ENCODE results near the gene GTPBP2.
"Not testable (repeated sequence)": the region's sequence is repeated elsewhere in the genome, so short reads cannot be mapped to it uniquely, and the experiment has no call there.

The GTPBP2 gene

GRCh38 chr6:43657221-43657802 lies 28.2 kb upstream of the GTPBP2 start:
- DNase-seq: no peak

DNA sequence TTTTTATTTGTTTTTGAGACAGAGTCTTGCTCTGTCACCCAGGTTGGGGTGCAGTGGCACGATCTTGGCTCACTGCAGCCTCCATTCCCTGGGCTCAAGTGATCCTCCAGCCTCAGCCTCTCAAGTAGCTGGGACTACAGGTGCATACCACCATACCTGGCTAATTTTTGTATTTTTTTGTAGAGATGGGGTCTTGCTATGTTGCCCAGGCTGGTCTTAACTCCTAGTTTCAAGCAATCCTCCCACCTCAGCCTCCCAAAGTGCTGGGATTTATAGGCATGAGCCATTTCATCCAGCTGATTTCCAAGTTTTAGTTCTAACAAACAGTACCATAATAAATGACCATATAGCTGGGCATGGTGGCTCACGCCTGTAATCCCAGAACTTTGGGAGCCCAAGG lies 23.8 kb upstream of the GTPBP2 start:
- not testable (repeated sequence) for DNase-seq

DNA sequence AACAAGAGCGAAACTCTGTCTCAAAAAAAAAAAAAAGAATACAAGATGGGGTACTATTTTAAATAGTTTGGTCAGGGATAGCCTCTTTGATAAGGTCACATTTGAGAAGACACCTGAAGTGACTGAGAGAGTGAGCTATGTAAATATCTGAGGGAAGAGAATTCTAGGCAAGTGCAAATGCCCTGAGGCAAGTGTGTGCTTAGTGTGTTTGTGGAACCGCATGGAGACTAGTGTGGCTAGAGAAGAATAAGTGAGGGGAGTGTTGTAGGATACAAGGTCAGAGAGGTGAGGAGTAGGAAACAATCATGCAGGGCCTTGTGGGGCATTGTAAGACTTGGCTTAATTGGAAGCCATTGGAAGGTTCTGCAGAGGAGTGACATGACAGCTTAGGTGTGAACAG lies 19.2 kb upstream of the GTPBP2 start:
- no peak for DNase-seq

DNA sequence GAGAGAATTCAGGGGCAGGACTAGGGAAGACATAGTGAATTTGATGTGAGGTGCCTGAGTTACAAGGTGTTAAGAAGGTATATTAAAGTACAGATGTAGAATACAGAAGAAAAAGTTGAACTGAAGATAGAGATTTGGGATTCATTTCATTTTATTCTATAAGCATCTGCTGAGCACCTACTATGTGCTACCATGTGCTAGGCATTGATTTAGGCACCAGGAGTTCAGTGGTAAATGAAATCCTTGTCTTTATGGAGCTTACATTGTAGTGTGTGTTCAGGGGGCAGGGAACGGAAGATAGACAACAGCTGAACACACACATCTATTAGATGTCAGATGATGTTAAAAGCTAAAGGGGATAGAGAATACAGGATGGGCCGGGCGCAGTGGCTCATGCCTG lies 18.5 kb upstream of the GTPBP2 start:
- DNase-seq: no peak

GRCh38 chr6:43645613-43645964 lies 16.5 kb upstream of the GTPBP2 start:
- DNase-seq: no peak

GRCh38 chr6:43644940-43645612 lies 16.0 kb upstream of the GTPBP2 start, which contains the start of gene RSPH9:
TSS of gene RSPH9 (plus strand) at chr6:43645036. CDS start at chr6:43645099, 63 bp downstream.
- DNase-seq: no peak

- no peak for DNase-seq
These were observed 11.1 kb upstream of the GTPBP2 start for GRCh38 chr6:43639984-43640800.

DNA sequence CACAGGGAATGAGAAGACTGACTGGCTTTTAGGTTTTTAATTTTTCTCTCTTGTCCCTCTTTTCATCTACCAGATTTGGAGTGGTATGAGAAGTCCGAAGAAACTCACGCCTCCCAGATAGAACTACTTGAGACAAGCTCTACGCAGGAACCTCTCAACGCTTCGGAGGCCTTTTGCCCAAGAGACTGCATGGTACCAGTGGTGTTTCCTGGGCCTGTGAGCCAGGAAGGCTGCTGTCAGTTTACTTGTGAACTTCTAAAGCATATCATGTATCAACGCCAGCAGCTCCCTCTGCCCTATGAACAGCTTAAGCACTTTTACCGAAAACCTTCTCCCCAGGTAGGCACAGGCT lies 7.2 kb upstream of the GTPBP2 start:
- DNase-seq: no peak

DNA sequence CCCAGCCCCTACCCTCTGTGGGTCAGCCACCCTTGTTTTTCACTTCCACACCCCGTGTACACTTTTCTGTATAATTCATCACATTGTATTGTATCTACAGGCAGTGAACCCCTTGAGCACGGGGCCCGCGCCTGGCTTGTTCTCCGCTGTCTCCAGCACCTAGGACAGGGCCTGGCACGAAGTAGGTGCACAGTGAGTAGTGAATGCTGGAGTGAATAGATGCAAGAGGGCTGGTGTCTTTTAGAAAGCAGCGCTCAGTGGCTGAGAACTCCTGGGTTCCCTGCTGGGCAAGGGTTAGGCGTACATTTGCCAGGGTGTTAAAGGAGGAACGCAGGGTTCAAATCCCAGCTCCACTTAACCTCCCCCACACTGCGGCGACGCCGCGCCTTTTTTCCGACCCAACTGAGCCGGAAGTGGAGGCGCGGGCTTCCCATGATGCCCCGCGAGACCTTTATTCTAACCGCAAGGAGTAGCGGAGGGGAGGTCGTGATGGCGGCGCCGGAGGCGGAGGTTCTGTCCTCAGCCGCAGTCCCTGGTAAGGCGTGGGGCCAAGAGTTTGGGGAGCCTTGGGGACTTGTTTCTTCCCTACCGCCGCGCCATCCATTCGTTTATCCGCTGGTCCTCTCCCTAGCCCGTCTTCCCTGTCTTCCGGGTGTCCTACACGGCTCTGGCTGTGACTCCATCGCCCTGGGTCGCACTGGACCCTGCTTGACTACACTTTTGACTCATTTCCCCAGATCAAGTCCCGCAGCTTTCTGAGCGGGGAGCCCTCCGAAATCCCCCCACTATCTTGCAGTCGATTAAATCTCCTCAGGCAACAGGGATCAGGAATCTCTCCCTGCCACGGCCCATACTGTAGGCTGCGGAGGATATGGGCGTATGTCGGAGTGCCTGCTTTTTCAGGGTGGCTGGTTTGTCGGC lies 6.6 kb upstream of the GTPBP2 start, which contains the start of gene MAD2L1BP:
Gene MAD2L1BP, plus strand, starts transcription at position 454 of the 921 bp plus-strand sequence. Its CDS starts 36 bp downstream, at position 490.
- DNase-seq: peak; percentile 47

DNA sequence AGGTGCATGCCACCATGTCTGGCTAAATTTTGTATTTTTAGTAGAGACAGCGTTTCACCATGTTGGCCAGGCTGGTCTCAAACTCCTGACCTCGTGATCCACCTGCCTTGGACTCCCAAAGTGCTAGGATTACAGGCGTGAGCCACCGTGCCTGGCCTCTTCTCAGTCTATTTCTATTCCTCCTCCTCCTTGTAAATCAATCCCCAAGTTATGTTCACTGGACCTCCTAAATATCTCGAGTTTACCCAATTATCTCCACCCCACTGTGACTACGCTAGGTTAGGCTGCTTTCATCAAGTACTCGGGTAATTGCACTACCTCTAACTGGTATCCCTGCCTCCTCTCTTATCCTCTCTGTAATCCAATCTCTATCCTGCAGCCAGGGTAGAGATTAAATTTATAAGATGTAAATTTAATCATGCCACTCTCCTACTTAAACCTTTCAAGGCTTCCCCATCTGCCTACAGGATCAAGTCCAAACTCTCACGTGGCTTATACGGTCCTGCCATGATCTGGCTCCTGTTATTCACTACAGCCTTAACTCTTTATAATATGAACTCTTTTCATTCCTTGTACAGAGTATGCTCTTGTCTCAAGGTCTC lies 5.7 kb upstream of the GTPBP2 start:
- no peak for DNase-seq

GRCh38 chr6:43633002-43633401 lies 3.9 kb upstream of the GTPBP2 start:
- not testable (repeated sequence) for DNase-seq

GRCh38 chr6:43630980-43631619 lies 2.0 kb upstream of the GTPBP2 start:
- no peak for DNase-seq

GRCh38 chr6:43629505-43630300 lies 639 bp upstream of the GTPBP2 start:
- DNase-seq: peak; percentile 91

- peak; percentile 20 for DNase-seq
These were observed 516 bp downstream of the GTPBP2 start for GRCh38 chr6:43628393-43629103.

DNA sequence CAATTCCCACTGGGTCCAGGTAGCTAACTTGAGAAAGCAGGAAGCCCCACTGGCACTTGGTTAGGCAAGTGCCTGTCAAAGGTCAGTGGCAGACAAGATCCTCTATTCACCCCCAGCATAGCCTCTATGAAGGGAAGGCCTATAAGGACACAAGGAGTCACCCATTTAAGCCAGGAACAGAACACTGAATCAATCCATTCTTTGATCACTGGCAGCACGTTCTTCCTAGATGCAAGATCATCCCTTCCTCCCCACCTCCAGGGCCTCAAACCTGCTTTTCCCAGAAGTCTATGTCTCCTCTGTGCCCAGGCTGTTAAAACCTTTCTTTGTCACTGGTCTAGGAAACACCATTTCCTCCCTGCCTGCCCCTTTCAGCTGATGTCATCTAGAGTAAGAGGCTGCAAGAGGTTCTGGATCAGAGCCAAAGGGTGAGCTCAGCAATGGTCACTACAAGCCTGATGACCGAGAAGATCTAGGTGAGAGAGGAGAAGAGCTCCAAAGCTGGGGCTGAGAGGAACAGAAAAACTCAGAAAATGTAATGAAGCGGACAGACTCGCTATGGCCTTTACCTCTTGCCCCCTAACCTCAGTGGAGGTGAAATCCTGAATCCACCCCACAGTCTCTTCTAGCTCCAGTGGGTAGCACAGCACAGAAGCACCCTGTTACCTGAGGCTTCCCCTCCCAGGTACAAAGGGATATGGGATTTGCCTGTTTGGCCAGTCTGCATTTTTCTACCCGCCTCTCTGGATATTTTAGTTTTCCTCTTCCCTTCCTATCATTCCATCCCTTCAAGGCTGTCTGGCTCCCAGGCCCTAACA lies 1.8 kb downstream of the GTPBP2 start:
- DNase-seq: peak; percentile 96

DNA sequence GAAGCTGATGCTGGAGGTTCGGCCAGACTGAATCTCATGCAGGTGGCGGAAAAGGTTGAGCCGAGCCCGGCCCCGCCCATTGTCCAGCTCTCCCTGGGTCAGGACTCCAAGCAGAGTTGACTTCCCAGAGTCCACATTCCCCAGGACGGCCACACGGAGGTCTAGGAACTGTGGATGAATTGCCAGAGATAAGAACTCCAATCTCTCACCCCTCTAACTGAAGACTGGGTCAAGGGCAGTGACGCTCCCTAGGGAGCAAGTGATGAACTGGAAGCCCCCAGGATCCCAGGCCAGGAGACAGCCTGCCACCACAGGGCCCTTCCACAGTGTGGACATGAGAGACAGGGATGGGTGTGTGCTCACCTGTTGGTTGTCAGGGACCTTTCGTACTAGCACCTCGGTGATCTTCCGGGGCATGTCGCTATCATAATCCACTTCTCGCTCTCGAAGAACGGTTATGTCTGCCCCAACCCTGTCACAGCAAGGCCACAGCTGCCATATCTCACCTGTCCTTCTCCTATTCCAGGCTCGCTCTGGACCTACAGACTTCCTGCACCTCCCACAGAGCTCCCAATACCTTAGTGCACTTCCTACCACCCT lies 3.6 kb downstream of the GTPBP2 start:
- DNase-seq: no peak

GRCh38 chr6:43624786-43625288 lies 4.2 kb downstream of the GTPBP2 start:
- DNase-seq: no peak

DNA sequence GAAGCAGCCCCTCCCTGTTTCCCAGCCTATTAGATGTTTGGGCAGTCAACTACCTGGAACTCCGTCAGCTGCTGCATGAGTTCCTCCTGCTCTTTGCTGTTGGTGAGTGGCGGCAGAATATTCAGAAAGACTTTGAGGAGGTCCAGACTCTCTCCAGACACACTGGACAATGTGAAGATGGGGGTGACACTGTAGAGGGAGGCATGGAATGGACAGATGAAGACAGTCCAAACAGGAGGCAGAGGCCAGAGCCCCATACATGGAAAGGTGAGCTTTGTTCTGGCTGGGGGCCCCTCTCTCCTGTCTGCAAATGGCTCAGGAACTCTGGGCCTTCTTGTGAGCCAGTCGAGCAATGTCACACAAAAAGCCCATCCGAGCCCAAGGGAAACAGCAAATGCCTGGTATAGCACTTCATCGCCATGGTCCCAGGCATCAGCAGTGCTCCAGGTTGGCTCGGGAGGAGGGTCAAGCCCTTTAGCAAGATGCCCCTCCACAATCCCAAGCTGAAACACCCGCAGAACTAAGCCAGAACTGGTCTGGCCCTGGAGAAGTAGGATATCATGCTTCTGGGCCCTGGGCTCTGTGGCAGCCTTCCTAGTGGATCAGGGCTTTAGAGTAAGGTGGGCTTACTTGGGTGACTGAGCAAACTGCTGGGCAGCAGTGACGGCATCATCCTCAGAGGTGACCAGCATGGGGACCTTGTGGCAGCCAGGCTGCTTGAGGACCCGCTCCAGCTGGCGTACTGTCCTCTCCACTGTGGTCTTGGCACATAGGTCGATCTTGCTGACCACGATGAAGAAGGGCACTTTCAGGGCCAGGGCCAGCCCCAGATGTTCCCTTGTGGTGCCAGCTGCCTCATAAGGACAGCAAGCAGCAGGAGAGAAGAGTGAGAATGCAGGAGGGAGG lies 4.9 kb downstream of the GTPBP2 start:
- DNase-seq: no peak

Measured in NCI-H2029 treated with DMSO at 0.1 percent for 48 hours (cell line).